ENCODE results near the gene NFAM1.

The NFAM1 gene

GRCh38 chr22:42342426-42343120, 89.6 kb downstream of the NFAM1 start:
- in situ Hi-C loops (cut with MboI; ENCODE audit: low sequenced_read_pairs) = no loop called here

DNA sequence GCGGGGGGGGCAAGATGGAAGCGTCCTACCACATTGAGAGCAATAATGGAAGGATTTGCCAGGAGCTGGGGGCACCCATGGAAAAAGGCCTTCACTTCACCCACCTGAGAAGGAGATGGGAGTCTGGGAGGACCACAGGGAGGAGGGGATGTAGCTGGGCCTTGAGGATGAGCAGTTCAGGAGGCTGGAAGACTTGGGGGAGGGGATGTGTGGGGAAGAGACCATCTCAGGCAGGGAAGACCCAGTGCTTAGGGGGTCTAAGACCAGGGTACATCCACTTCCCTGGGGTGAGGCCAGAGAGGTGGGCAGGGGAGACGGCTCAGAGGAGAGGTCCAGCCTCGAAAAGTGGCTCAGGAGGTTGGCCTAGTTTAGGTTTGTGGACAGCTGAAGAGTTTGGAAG, 90.4 kb downstream of the NFAM1 start:
- in situ Hi-C loops (cut with MboI; ENCODE audit: low sequenced_read_pairs) = no loop called here

- in situ Hi-C loops (cut with MboI; ENCODE audit: low sequenced_read_pairs) = no loop called here
Measured at GRCh38 chr22:42340829-42341383, 91.3 kb downstream of the NFAM1 start.

DNA sequence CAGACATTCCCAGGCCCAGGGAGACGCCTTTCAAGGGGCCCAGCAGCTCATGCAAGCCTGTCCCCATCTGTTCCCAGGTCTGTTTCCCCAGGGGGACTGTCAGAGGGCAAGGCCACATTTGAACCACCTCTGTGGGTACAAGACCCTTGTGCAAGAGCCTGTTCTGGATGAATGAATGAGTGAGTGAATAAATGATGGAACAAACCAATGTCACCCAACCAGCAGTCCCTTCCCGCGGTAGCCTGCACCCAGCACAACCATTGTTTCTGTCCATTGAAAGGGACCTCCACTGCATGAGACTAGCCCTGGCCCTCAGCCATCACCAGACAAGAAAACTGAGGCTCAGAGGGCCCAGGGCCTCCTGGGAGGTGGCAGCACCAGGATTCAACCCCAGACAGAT, 92.1 kb downstream of the NFAM1 start:
- in situ Hi-C loops (cut with MboI; ENCODE audit: low sequenced_read_pairs) = no loop called here

GRCh38 chr22:42338479-42338878, 93.7 kb downstream of the NFAM1 start:
- in situ Hi-C loops (cut with MboI; ENCODE audit: low sequenced_read_pairs) = no loop called here

DNA sequence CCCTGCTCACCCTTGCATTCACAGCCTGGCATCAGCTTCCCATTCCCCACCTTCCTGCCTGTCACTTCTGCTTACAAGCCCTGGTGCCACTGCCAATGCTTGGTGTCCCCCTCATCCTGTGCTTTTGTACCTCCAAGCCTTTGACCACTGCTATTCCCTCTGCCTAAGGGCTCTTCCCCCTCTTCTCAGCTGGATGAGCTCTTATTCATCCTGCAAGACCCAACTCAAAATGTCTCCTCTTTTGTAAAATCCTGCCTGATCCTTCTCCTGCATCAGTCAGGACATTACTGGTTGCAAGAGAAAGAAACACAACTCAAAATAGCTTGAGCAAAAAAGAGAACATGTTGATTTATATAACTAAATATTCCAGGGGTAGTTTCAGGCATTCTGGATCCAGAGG, 94.8 kb downstream of the NFAM1 start:
- in situ Hi-C loops (cut with MboI; ENCODE audit: low sequenced_read_pairs) = no loop called here

DNA sequence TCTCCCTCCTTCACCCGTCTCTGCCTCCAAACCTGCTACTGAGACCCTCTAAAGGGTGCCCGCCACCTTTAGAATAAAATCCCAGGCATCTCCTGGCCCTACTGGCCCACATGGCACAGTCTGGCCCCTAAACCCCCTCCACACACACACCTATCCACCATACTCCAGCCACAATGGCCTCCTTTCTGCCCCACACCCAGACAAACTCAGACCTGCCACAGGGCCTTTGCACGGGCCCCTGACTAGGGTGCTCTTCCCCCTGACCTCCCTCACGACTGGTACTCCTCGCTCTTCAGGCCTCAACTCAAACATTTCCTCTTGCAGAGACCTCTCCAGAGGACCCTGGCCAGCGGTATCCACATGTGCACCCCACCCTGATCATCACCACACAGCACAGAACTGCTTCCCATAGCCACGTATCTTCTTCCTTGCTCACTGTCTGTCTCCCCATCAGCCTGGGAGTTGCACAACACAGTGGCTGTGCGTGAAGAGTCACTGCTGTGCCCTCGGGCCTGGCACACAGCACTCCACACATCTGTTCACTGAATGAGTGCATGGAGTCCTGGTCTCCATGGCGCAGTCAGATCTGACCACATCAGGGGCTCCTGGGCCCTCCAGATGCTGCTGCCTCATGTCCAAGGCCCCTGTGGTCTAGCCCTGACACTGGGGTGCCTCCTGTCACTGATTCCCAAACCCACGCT, 95.5 kb downstream of the NFAM1 start:
- in situ Hi-C loops (cut with MboI; ENCODE audit: low sequenced_read_pairs) = no loop called here

- in situ Hi-C loops (cut with MboI; ENCODE audit: low sequenced_read_pairs) = no loop called here
Measured at GRCh38 chr22:42335839-42336378, 96.3 kb downstream of the NFAM1 start.

- in situ Hi-C loops (cut with MboI; ENCODE audit: low sequenced_read_pairs) = no loop called here
Measured at GRCh38 chr22:42334875-42335512, 97.2 kb downstream of the NFAM1 start.

- in situ Hi-C loops (cut with MboI; ENCODE audit: low sequenced_read_pairs) = no loop called here
Measured at GRCh38 chr22:42333544-42333943, 98.7 kb downstream of the NFAM1 start.

DNA sequence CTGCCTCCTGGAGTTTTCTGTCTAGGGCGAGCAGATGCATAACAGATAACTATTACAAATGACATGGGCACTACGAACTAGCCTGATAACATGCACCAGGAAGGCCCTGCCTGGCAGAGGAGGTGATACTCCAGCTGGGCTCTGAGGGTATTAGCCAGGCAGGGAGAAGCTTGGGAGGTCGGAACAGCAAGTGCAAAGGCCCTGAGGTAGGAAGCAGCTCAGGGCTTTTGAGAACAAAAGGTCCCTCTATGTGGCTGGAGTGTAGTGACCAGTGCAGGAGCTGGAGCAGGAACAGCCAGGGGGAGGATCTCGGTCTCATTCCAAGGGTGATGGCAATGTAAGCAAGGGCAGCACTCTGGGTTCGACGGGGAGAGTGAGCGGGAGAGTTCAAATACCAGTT, 100.1 kb downstream of the NFAM1 start:
- in situ Hi-C loops (cut with MboI; ENCODE audit: low sequenced_read_pairs) = no loop called here

- in situ Hi-C loops (cut with MboI; ENCODE audit: low sequenced_read_pairs) = no loop called here
Measured at GRCh38 chr22:42331014-42331413, 101.2 kb downstream of the NFAM1 start.
